AG09309 (cell line): ENCODE data around the gene BRAT1.

ENCODE experiments used
- DNase-seq: peaks from one replicate; pipeline ENCODE4 v3.0.0-alpha.2; 2010; ENCODE audit warnings: low read depth
- H3K4me3 ChIP-seq: 2 replicates; pipeline ENCODE4 v1.5.1; 2011; ENCODE audit warnings: mild to moderate bottlenecking, low read depth, low read length, moderate library complexity; ENCODE audit not compliant: control insufficient read depth
- CTCF ChIP-seq: IDR thresholded peaks from 2 replicates; pipeline ENCODE4 v1.5.1; 2011; ENCODE audit warnings: mild to moderate bottlenecking, low read depth, low read length, inconsistent platforms; ENCODE audit not compliant: insufficient read depth, control insufficient read depth; ENCODE audit errors: missing control alignments

Gene BRAT1

GRCh38 chr7:2513702-2514101 is 41.6 kb downstream of the BRAT1 start:
- H3K4me3 ChIP-seq: no peak overlapping the region
- TF ChIP-seq CTCF: no peak
- DNase-seq: no peak

- TF ChIP-seq CTCF: no peak
- no peak for DNase-seq
- H3K4me3 ChIP-seq: no peak overlapping the region
Measured at GRCh38 chr7:2512713-2513112, 42.6 kb downstream of the BRAT1 start.

- DNase-seq: no peak
- no peak for TF ChIP-seq CTCF
- H3K4me3 ChIP-seq: no peak overlapping the region
Measured at GRCh38 chr7:2512179-2512661, 43.1 kb downstream of the BRAT1 start.

GRCh38 chr7:2511769-2512168 is 43.6 kb downstream of the BRAT1 start:
- no peak for TF ChIP-seq CTCF
- H3K4me3 ChIP-seq: no peak overlapping the region
- DNase-seq: no peak

GRCh38 chr7:2510909-2511768 is 44.2 kb downstream of the BRAT1 start:
- H3K4me3 ChIP-seq: no peak overlapping the region
- DNase-seq: no peak
- no peak for TF ChIP-seq CTCF

- DNase-seq: no peak
- TF ChIP-seq CTCF: no peak
- H3K4me3 ChIP-seq: no peak overlapping the region
Measured at GRCh38 chr7:2510130-2510776, 45.1 kb downstream of the BRAT1 start.
